ENCODE measurements around the gene FBL.

FBL gene

GRCh38 chr19:39842693-39843435 is 3.3 kb downstream of the FBL start:
- DNase-seq (ENCODE audit: low read depth in 2 of 2) = no peak

GRCh38 chr19:39841041-39841440 is 5.1 kb downstream of the FBL start:
- no peak for DNase-seq (ENCODE audit: low read depth in 2 of 2)

GRCh38 chr19:39840492-39840891 is 5.7 kb downstream of the FBL start:
- DNase-seq (ENCODE audit: low read depth in 2 of 2) = no peak

DNA sequence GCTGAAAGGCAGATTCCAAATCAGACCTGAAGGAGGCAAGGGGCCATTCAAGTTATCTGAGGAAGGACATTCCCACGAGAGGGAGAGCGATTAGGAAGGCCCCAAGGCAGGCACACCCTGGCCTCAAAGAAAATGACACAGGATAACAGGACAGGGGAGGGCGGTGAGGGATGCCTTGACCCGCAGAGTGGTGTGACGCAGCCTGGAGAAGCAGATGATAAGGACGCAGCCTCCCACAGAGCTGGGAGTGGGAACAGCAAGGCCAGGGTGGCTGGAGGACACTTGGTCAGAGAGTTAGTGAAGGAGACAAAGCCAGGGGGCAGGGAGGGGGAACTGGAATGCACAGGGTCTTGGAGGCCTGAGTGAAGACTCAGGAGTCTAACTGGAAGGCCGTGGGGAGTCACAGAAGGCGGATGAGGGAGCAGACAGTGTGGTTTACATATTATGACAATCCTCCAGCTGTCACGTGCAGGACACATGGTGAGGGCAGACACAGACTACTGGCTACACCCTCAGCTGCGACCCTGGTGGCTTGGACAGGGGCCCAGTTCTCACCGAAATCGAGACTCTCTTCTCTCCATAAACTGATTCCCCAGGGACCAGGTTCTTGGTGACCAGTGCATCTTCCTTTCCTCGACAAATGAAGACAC is 6.4 kb downstream of the FBL start:
- DNase-seq (ENCODE audit: low read depth in 2 of 2) = no peak

- DNase-seq (ENCODE audit: low read depth in 2 of 2) = no peak
These were observed 7.6 kb downstream of the FBL start for GRCh38 chr19:39838569-39838968.

DNA sequence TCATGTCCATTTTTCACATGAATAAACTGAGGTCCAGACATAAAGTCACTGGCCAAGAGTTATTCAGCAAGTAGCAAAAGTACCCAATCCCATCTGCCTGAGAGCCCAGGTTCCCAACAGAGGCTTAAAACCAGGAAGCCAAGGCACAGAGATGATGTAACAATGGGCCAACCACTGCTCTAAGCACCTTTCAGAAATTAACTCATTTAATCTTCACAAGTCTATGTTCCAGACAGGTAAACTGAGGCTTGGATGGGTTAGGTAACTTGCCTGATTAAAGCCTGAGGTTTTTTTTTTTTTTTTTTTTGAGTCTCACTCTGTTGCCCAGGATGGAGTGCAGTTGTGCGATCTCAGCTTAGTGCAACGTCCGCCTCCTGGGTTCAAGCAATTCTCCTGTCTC is 8.2 kb downstream of the FBL start:
- DNase-seq (ENCODE audit: low read depth in 2 of 2) = no peak

- no peak for DNase-seq (ENCODE audit: low read depth in 2 of 2)
These were observed 11.8 kb downstream of the FBL start for GRCh38 chr19:39834287-39834841.

DNA sequence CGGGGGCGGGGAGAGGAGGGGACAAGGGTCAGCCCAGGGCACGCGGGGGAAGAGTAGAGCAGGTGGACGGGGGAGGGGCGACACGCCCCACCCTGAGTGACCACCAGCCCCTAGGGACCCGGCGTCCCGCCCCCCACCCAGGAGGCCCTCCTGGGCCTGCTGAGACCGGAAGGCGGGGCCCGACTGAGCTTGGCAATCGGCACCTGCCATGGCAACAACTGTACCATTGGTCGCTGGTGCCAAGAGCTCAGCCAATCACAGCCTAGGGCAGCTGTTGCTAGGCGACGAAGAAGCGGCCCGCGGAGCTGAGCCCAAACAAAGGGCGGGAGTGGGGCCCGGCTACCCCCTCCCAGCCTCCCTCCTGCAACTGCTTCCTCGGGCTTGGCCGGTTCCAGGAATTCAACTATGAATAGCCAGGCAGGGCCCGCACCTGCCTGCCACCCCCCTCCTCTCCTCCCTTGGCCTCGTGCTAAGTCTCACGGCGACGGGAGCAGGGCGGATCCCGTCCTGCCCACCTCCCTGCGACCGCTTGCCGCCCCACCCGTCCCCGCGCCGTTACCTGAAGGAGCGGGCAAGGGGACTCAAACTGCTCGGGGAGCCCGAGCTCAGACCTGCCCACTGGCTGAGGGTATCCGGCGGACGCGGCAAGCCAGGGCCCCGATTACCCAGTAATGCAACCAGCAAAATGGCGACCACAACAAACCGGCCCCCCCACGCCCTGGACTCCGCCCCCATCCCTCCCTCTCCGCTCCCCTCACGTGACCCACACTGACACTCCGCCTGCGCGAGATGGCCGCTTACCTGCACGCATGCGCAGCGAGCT is 12.5 kb downstream of the FBL start, which contains the start of gene DYRK1B:
Gene DYRK1B, minus strand, starts transcription at position 699 of the 823 bp plus-strand sequence. CDS start 2,295 bp downstream, outside the sequence.
- peak; percentile 93 to 94 for DNase-seq (ENCODE audit: low read depth in 2 of 2)

- DNase-seq (ENCODE audit: low read depth in 2 of 2) = no peak
These were observed 13.1 kb downstream of the FBL start for GRCh38 chr19:39833160-39833463.

DNA sequence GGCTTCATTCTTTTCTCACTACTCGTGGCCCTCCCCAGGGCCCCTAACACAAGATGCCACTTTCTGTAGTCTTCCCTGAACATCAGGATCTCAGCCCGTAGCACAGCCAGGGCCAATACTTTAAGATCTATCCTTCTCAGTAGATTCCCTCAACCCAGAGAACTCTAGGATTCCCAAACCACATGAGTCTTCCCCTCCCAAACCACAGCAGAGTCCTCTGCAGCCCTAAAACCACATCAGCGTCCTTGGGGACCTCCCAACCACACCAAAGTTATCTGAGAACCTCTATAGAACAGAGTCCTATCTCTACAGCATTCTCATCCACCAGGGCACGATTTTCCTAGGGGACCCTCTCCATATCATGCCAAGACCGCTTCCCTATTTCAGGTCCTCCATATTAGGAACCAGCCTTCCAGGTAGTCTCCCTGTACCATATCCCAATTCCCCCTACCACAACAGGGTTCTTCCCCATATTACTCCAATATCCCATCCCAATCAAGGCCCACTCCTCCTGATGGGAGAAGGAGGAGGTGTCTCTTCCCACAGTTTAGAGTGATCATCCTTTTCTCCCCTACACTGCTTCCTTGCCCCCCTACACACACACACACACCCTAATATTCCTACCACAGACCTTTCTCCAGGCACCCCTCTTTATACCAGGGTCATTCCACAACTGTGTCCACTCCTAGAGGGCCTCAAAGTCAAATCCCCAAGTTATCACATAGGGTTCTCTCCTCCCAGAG is 13.7 kb downstream of the FBL start:
- no peak for DNase-seq (ENCODE audit: low read depth in 2 of 2)

GRCh38 chr19:39831679-39832078 is 14.5 kb downstream of the FBL start:
- no peak for DNase-seq (ENCODE audit: low read depth in 2 of 2)

- no peak for DNase-seq (ENCODE audit: low read depth in 2 of 2)
These were observed 15.3 kb downstream of the FBL start for GRCh38 chr19:39830847-39831246.

- DNase-seq (ENCODE audit: low read depth in 2 of 2) = no peak
These were observed 15.8 kb downstream of the FBL start for GRCh38 chr19:39830406-39830805.

- DNase-seq (ENCODE audit: low read depth in 2 of 2) = no peak
These were observed 16.4 kb downstream of the FBL start for GRCh38 chr19:39829702-39830275.

DNA sequence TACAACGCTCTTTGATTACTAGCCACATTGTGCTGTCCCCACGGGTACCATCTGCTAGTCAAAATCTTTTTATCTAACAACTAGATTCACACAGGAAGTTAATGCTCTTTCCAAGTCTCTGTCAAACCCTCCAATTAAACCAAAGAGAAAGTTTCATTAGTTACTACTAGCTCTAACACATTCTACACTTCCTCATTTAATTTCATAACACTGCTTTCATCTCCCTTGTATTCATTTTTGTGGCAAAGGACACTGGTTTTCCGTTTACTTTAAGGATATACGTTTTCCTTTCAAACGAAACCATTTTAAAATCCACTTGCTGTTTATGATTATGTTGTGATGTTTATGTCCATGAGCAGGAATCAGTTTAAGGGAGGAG is 17.5 kb downstream of the FBL start:
- no peak for DNase-seq (ENCODE audit: low read depth in 2 of 2)

DNA sequence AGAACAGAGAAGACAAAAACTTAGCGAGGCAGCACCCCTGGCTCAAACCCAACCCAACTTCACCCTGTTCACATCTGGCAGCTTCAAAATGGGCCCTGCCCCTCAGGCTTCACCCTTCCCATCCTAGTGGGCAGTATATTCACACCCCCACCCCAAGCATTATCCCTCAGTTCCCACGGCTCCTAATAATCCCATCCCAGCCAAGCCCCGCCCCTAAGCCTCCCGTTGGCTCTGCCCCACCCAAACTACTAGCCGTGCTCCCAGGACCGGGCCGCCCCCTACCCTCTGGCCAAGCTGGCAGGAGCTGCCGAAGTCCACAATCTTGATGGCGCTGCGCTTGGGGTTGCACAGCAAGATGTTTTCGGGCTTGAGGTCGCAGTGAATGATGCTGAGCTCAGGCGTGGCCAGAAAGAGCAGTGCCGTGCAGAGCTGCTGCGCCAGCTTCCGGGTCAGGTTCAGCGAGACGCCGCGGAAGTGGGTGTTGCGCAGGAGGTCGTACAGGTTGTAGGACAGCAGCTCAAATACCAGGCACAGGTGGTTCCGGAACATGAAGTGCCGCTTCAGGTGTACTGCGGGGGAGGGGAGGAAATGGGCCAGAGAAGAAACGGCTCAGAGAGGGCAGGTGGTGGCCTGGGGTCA is 18.0 kb downstream of the FBL start:
- DNase-seq (ENCODE audit: low read depth in 2 of 2) = no peak

GRCh38 chr19:39827216-39827615 is 19.0 kb downstream of the FBL start:
- DNase-seq (ENCODE audit: low read depth in 2 of 2) = no peak

DNA sequence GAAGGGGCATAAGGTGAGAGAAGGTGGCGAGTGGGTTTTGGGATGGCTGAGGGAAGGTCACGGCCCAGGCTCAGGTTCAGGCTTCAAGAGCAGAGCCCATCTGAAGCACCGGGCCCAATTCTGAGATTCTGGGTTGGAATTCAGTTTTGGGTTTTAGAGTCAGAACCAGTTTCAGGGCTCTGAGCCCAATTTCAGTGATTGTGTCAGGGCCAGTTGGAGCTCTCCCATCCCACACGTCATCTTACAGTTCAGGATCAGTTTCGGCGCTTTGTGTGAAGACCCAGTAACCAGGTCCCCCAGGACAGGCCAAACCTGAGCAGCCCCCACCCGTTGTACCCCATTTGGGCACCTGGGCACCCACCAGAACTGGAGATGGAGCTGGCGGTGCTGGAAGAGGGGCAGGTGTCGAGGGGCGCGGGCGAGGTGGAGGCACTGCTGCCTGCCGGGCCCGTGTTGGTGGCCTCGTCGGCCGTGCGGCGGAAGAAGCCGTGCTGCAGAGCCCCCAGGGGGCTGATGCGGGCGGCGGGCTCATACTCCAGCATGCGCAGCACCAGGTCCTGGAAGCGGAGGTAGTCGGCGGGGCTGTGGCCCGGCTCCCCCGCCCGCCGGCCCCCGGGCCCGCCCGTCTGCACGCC is 19.8 kb downstream of the FBL start:
- no peak for DNase-seq (ENCODE audit: low read depth in 2 of 2)

- DNase-seq (ENCODE audit: low read depth in 2 of 2) = no peak
These were observed 20.6 kb downstream of the FBL start for GRCh38 chr19:39825531-39826076.

DNA sequence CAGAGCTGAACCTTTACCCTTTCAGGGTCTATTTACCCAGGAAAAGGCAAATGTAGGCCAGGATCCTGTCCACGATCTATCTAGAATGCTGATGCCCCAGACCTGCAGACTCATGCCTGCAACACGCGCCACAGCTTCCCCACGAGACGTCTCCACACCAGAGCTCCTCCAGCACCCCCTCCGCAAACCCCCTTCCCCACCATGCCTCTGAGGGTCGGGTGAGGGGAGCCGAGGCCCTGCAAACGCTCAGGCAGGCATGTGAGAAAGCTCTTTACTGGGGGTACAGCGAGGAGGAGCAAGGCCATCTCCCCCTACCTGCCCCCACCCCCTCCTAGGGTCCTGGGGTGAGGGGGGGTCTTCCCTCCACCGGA is 21.1 kb downstream of the FBL start:
- no peak for DNase-seq (ENCODE audit: low read depth in 2 of 2)

All from fibroblast of skin of left quadriceps (primary cell).